GM18498 (cell line): ENCODE measurements around the gene TMEM222.

ENCODE experiments used
- ATAC-seq: cut with Tn5 transposase; IDR thresholded peaks from one replicate; pipeline ENCODE4 v1.9.1; 2021; ENCODE audit warnings: mild to moderate bottlenecking, moderate library complexity; ENCODE audit not compliant: unreplicated experiment

Gene TMEM222

GRCh38 chr1:27341525-27342252, 19.7 kb downstream of the TMEM222 start, which contains the start of gene SYTL1:
SYTL1 (plus strand) TSS chr1:27342022; CDS start chr1:27345335, 3,313 bp downstream.
- peak; percentile 57 for ATAC-seq

- ATAC-seq: no peak
Observed at GRCh38 chr1:27342391-27342777, 20.4 kb downstream of the TMEM222 start.

- ATAC-seq: peak; percentile 36
Observed at GRCh38 chr1:27342778-27343638, 21.0 kb downstream of the TMEM222 start.

- no peak for ATAC-seq
Observed at GRCh38 chr1:27343639-27344025, 21.7 kb downstream of the TMEM222 start.

- no peak for ATAC-seq
Observed at GRCh38 chr1:27345272-27345671, 23.3 kb downstream of the TMEM222 start.

- ATAC-seq: no peak
Observed at GRCh38 chr1:27346357-27346756, 24.4 kb downstream of the TMEM222 start.

- ATAC-seq: no peak
Observed at GRCh38 chr1:27346991-27347624, 25.1 kb downstream of the TMEM222 start.

- no peak for ATAC-seq
Observed at GRCh38 chr1:27348861-27349783, 27.2 kb downstream of the TMEM222 start.

- no peak for ATAC-seq
Observed at GRCh38 chr1:27349784-27350662, 28.1 kb downstream of the TMEM222 start.

- no peak for ATAC-seq
Observed at GRCh38 chr1:27350663-27351540, 28.9 kb downstream of the TMEM222 start.

GRCh38 chr1:27351541-27352107, 29.7 kb downstream of the TMEM222 start:
- ATAC-seq: no peak

GRCh38 chr1:27353166-27353565, 31.2 kb downstream of the TMEM222 start:
- no peak for ATAC-seq

- ATAC-seq: no peak
Observed at GRCh38 chr1:27353629-27354028, 31.7 kb downstream of the TMEM222 start.

- no peak for ATAC-seq
Observed at GRCh38 chr1:27355683-27356082, 33.7 kb downstream of the TMEM222 start.

- no peak for ATAC-seq
Observed at GRCh38 chr1:27356277-27356618, 34.3 kb downstream of the TMEM222 start.

- ATAC-seq: no peak
Observed at GRCh38 chr1:27356619-27357280, 34.8 kb downstream of the TMEM222 start.

GRCh38 chr1:27357281-27358037, 35.5 kb downstream of the TMEM222 start:
- peak; percentile 52 for ATAC-seq
